A549 treated with dexamethasone at 1 μM for 4 hours (cell line): Measurements from ENCODE around the gene CXCL6. TPM values are rescaled to one million over a fixed set of nuclear protein-coding genes. Genes with fewer than 3 reads are reported as not detected.

Experiments
- total RNA-seq: library from RNA; stranded (reverse); fragments of 200-300 nt; extraction: Qiagen RNA extraction; gene quantifications from 5 replicates; pipeline ENCODE4 v1.2.3, GENCODE V29; 2022

CXCL6 gene
- not detected in 5 replicates for total RNA-seq

GRCh38 chr4:73836373-73837279 is at the start of gene CXCL6:
Gene CXCL6, plus strand, starts transcription at chr4:73836678. Its CDS starts 73 bp downstream, at chr4:73836751.

GRCh38 chr4:73853246-73853704 is 16.8 kb downstream of the CXCL6 start, which contains the start of gene PF4V1:
Gene PF4V1, plus strand, starts transcription at chr4:73853296. Its CDS starts 67 bp downstream, at chr4:73853363.

GRCh38 chr4:73869130-73870055 is 32.9 kb downstream of the CXCL6 start, which contains the start of gene CXCL1:
Gene CXCL1, plus strand, starts transcription at chr4:73869393. Its CDS starts 78 bp downstream, at chr4:73869471.

Other genes with a start within 250 kb of the CXCL6 start
- gene RASSF6, start 216.2 kb upstream of the CXCL6 start, total RNA-seq: 0.71 to 0.88 TPM (median 0.81 TPM) in 5 replicates
- 3.7 to 9.1 TPM (median 5.3 TPM) in 5 replicates for gene CXCL8, start 96.1 kb upstream of the CXCL6 start, total RNA-seq
- not detected in 5 replicates for gene PF4V1, start 16.6 kb downstream of the CXCL6 start, total RNA-seq
- gene CXCL1, start 32.7 kb downstream of the CXCL6 start, total RNA-seq: 3.8 to 6.0 TPM (median 4.3 TPM) in 5 replicates
- 0.57 to 0.98 TPM (median 0.88 TPM) in 5 replicates for gene PF4, start 145.3 kb downstream of the CXCL6 start, total RNA-seq
- gene PPBP, start 151.5 kb downstream of the CXCL6 start, total RNA-seq: 0.17 to 0.20 TPM in 2 of 5 replicates, not detected in the others
- 24.2 to 32.4 TPM (median 25.3 TPM) in 5 replicates for gene CXCL5, start 162.0 kb downstream of the CXCL6 start, total RNA-seq
- 2.4 to 3.7 TPM (median 2.6 TPM) in 5 replicates for gene CXCL3, start 202.0 kb downstream of the CXCL6 start, total RNA-seq